K562 (cell line): ENCODE results near the gene CSNK2A1. TPM values are rescaled to one million over a fixed set of nuclear protein-coding genes. Genes with fewer than 3 reads are reported as not detected.

Experiments
- BCOR ChIP-seq: fragments of 450-650 bp; IDR thresholded peaks from 2 replicates; pipeline ENCODE4 v1.6.1; 2016
- CHD1 ChIP-seq: fragments of 200-600 bp; sonication (generic); IDR thresholded peaks from one replicate; pipeline ENCODE4 v1.6.1; 2012; ENCODE audit warnings: mild to moderate bottlenecking, moderate library complexity, low read length, inconsistent platforms
- CXXC5 ChIP-seq: fragments of 250-450 bp; sonication (Bioruptor Pico); IDR thresholded peaks from 2 replicates; pipeline ENCODE4 v1.8.0; 2022; ENCODE audit warnings: inconsistent platforms, mild to moderate bottlenecking, moderate library complexity
- ELK3 ChIP-seq: fragments of 450-650 bp; formaldehyde crosslinking; IDR thresholded peaks from 2 replicates; pipeline ENCODE4 v1.4.0; 2020; ENCODE audit warnings: mild to moderate bottlenecking
- EWSR1 ChIP-seq: fragments of 450-650 bp; IDR thresholded peaks from 2 replicates; pipeline ENCODE4 v1.6.1; 2018; ENCODE audit warnings: borderline replicate concordance, mild to moderate bottlenecking, low read depth, moderate library complexity; ENCODE audit not compliant: partially characterized antibody
- EZH2 ChIP-seq: IDR thresholded peaks from 2 replicates; pipeline ENCODE4 v1.6.1; 2012; ENCODE audit warnings: low read depth, mild to moderate bottlenecking, inconsistent platforms, low read length, borderline replicate concordance
- HCFC1 ChIP-seq: IDR thresholded peaks from 2 replicates; pipeline ENCODE4 v1.6.1; 2012; ENCODE audit warnings: low read depth, low read length, improper control_type of control experiment
- IRF1 ChIP-seq: sonication (generic); formaldehyde crosslinking; IDR thresholded peaks from 2 replicates; pipeline ENCODE4 v1.8.0; 2022; ENCODE audit warnings: missing genetic modification reagents, mild to moderate bottlenecking, borderline replicate concordance
- IRF2 ChIP-seq: sonication (generic); formaldehyde crosslinking; IDR thresholded peaks from 2 replicates; pipeline ENCODE4 v1.8.1; 2022; ENCODE audit warnings: mild to moderate bottlenecking, missing genetic modification reagents
- MBD2 ChIP-seq: sonication (generic); IDR thresholded peaks from 2 replicates; pipeline ENCODE4 v1.6.1; 2016; ENCODE audit warnings: low read depth, borderline replicate concordance
- MTA1 ChIP-seq: fragments of 450-650 bp; IDR thresholded peaks from 2 replicates; pipeline ENCODE4 v1.6.1; 2017; ENCODE audit warnings: borderline replicate concordance
- NRF1 ChIP-seq, 2 experiments: fragments of 450-650 bp; IDR thresholded peaks in 1 of 2; conservative IDR thresholded peaks in 1 of 2; 2 replicates each; pipeline ENCODE4 v1.6.1; 2014; ENCODE audit warnings: mild to moderate bottlenecking in 2 of 2
- POLR2A ChIP-seq: fragments of 450-650 bp; conservative IDR thresholded peaks from 2 replicates; pipeline ENCODE4 v1.6.1; 2016
- RBM39 ChIP-seq: fragments of 200-400 bp; formaldehyde crosslinking; optimal IDR thresholded peaks from 2 replicates; pipeline ENCODE3; 2018; ENCODE audit warnings: low read depth, low read length
- SIN3B ChIP-seq: fragments of 450-650 bp; IDR thresholded peaks from 2 replicates; pipeline ENCODE4 v1.6.1; 2017; ENCODE audit warnings: low read depth, mild to moderate bottlenecking, moderate library complexity
- SIRT6 ChIP-seq: IDR thresholded peaks from one replicate; pipeline ENCODE4 v1.6.1; 2012; ENCODE audit warnings: low read depth, mild to moderate bottlenecking, control low read depth, inconsistent platforms, low read length, moderate library complexity
- SUPT5H ChIP-seq: fragments of 450-650 bp; IDR thresholded peaks from 2 replicates; pipeline ENCODE4 v1.6.1; 2016
- TFE3 ChIP-seq: fragments of 450-650 bp; formaldehyde crosslinking; IDR thresholded peaks from 2 replicates; pipeline ENCODE4 v1.4.0; 2020; ENCODE audit warnings: mild to moderate bottlenecking, mixed read lengths
- ZBED1 ChIP-seq: IDR thresholded peaks from 2 replicates; pipeline ENCODE4 v1.6.1; 2014
- ZKSCAN8 ChIP-seq: fragments of 200-800 bp; sonication (Bioruptor generic); IDR thresholded peaks from 2 replicates; pipeline ENCODE4 v1.6.1; 2016; ENCODE audit warnings: missing genetic modification characterization, missing compliant biosample characterization
- ZNF133 ChIP-seq: fragments of 250-450 bp; sonication (Bioruptor Pico); IDR thresholded peaks from 2 replicates; pipeline ENCODE4 v1.4.0; 2020; ENCODE audit warnings: mild to moderate bottlenecking
- ZNF197 ChIP-seq: fragments of 200-800 bp; sonication (Bioruptor generic); IDR thresholded peaks from 2 replicates; pipeline ENCODE4 v1.6.1; 2016; ENCODE audit warnings: low read depth, missing genetic modification characterization, missing compliant biosample characterization
- ZNF23 ChIP-seq: fragments of 250-450 bp; sonication (Bioruptor Pico); IDR thresholded peaks from 2 replicates; pipeline ENCODE4 v1.4.0; 2020; ENCODE audit warnings: mild to moderate bottlenecking
- ZNF436 ChIP-seq: fragments of 250-450, 450-650 bp; sonication (Bioruptor Pico); formaldehyde crosslinking; IDR thresholded peaks from 2 replicates; pipeline ENCODE4 v1.7.0; 2020; ENCODE audit warnings: mild to moderate bottlenecking
- ZNF584 ChIP-seq: fragments of 200-800 bp; sonication (Bioruptor generic); IDR thresholded peaks from 2 replicates; pipeline ENCODE4 v1.6.1; 2016; ENCODE audit warnings: low read depth, mild to moderate bottlenecking, missing genetic modification characterization, missing compliant biosample characterization
- ZNF785 ChIP-seq: fragments of 250-450 bp; sonication (Bioruptor Pico); IDR thresholded peaks from 2 replicates; pipeline ENCODE4 v1.4.0; 2020; ENCODE audit warnings: mild to moderate bottlenecking
- polyA plus RNA-seq, 8 experiments: library from polyadenylated mRNA; depleted of rRNA in 4 of 8; stranded (reverse) in 5 of 8; unstranded in 3 of 8; fragments of >200 nt; fragmentation: Nextera tagmentation in 2 of 8; fragmentation: Illumina TruSeq in 1 of 8; extraction: Ambion mirVana in 2 of 8; extraction: Trizol in 1 of 8; gene quantifications; 2 replicates each; pipeline versions ENCODE4 v1.2.1 to v1.2.3, GENCODE V29; 2011 to 2014; ENCODE audit warnings: inconsistent platforms in 1 of 8, missing spikeins in 1 of 8
- total RNA-seq, 7 experiments: library from RNA; depleted of rRNA in 6 of 7; stranded (reverse); fragments of >200 nt in 6 of 7; fragmentation: Illumina TruSeq in 2 of 7; extraction: Trizol in 2 of 7; gene quantifications; 2 replicates each; pipeline versions ENCODE4 v1.2.1 to v1.2.3, GENCODE V29; 2011 to 2021; ENCODE audit warnings: low replicate concordance in 1 of 7
- TF ChIP-seq, protein P1 (sequence below): fragments of 250-450 bp; sonication (Bioruptor Pico); IDR thresholded peaks from 2 replicates; pipeline ENCODE4 v1.8.0; 2022; ENCODE audit warnings: moderate library complexity, mild to moderate bottlenecking, inconsistent platforms

The CSNK2A1 gene
- total and polyA plus RNA-seq, 9 of the 15 experiments (the other 6 are each of a cell fraction or from before 2014, with no cell fraction given) = 71.0 to 251 (median 103) TPM

GRCh38 chr20:462199-462991 lies 81.2 kb downstream of the CSNK2A1 start, which contains the start of gene TBC1D20 (continued):
- TF ChIP-seq MTA1 = no peak
- peak; percentile 63 for TF ChIP-seq SIN3B
- TF ChIP-seq ZNF197 (CRISPR knock-in tag) = no peak
- no peak for TF ChIP-seq CHD1
- TF ChIP-seq BCOR = no peak
- no peak for TF ChIP-seq ZNF23
- no peak for TF ChIP-seq ZKSCAN8
- TF ChIP-seq EZH2 = no peak
- no peak for TF ChIP-seq ZNF785 (CRISPR knock-in tag)
- TF ChIP-seq ZNF436 (CRISPR knock-in tag) = no peak
- 0 out of 2 replicates have a peak, but pooled peaks have one; percentile 15 for TF ChIP-seq MBD2
- no peak for TF ChIP-seq IRF1 (CRISPR knock-in tag)
- TF ChIP-seq SUPT5H = peak; percentile 49; the same call in 1 of the 2 replicates
- peak; percentile 68 for TF ChIP-seq POLR2A
- TF ChIP-seq, protein P1, sequence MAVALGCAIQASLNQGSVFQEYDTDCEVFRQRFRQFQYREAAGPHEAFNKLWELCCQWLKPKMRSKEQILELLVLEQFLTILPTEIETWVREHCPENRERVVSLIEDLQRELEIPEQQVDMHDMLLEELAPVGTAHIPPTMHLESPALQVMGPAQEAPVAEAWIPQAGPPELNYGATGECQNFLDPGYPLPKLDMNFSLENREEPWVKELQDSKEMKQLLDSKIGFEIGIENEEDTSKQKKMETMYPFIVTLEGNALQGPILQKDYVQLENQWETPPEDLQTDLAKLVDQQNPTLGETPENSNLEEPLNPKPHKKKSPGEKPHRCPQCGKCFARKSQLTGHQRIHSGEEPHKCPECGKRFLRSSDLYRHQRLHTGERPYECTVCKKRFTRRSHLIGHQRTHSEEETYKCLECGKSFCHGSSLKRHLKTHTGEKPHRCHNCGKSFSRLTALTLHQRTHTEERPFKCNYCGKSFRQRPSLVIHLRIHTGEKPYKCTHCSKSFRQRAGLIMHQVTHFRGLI (CRISPR knock-in tag) = no peak
- TF ChIP-seq HCFC1 = no peak
- peak; percentile 87 to 91 for TF ChIP-seq NRF1 (conservative IDR thresholded peaks at IDR 0.05 in 1 of 2, IDR thresholded peaks at IDR 0.05 in 1 of 2)
- TF ChIP-seq ELK3 (CRISPR knock-in tag) = no peak
- no peak for TF ChIP-seq SIRT6
- peak; percentile 97 for TF ChIP-seq CXXC5 (CRISPR knock-in tag)
- no peak for TF ChIP-seq EWSR1
- no peak for TF ChIP-seq RBM39
- 0 out of 2 replicates have a peak, but pooled peaks have one; percentile 57 for TF ChIP-seq ZNF584
- no peak for TF ChIP-seq ZBED1
- TF ChIP-seq ZNF133 (CRISPR knock-in tag) = no peak
- TF ChIP-seq TFE3 (CRISPR knock-in tag) = peak; percentile 71
- no peak for TF ChIP-seq IRF2
